CD1c-positive myeloid dendritic cell (primary cell): ENCODE measurements around the gene KCNK4.

Experiments used
- DNase-seq: peaks from one replicate; pipeline ENCODE4 v3.0.0-alpha.2; 2016; ENCODE audit errors: extremely low spot score

Gene KCNK4

GRCh38 chr11:64324692-64325469 is 33.8 kb downstream of the KCNK4 start:
- DNase-seq: no peak

DNA sequence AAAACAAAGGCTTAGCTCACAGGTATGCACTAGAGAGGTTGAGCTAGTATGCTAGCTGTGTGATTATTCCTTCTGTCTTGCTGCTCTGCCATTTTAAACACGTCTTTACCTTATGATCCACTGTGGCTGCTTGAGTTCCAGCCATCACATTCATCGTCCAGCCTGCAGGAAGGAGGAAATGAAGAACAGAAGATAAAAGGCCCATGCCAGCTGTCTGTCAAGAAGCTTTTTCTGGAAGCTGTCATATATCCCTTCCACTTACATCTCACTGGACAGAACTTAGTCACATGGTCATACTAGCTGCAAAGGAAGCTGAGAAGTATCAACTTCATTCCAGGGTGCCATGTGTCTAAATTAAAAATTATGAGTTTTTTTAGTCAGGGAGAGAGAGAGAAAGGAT is 36.3 kb downstream of the KCNK4 start:
- no peak for DNase-seq

DNA sequence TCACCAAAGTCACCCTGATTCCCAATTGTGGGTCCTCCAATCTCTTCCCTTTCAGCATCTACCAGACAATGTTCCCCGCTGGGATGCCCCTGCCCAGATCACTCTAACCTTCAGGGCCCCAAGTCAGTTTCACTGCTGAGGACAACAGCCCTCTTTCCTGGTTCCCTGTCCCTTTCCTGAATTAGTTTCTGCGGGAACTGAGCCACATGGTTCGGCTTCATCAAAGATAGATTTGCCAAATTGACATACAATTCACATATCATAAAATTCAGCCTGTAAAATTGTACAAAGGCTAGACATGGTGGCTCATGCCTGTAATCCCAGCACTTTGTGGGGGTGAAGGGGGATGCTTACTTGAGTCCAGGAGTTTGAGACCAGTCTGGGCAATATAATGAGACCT is 36.9 kb downstream of the KCNK4 start:
- DNase-seq: no peak

DNA sequence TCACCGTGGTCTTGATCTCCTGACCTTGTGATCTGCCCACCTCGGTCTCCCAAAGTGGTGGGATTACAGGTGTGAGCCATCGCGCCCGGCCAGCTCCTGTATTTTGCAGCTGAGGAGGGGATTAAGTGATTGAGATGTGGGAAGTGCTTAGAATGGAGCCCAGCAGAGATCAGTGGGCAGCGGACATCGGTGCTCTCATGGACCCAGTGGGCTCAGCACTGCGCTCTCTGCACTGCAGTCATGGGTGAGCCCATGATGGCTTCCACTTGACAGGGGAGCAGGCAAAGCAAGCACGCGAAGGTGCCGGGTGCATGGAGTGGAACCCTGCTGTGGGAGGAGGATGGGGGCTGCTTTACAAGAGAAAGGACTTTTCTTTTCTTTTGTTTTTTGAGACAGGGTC is 39.8 kb downstream of the KCNK4 start:
- DNase-seq: no peak

DNA sequence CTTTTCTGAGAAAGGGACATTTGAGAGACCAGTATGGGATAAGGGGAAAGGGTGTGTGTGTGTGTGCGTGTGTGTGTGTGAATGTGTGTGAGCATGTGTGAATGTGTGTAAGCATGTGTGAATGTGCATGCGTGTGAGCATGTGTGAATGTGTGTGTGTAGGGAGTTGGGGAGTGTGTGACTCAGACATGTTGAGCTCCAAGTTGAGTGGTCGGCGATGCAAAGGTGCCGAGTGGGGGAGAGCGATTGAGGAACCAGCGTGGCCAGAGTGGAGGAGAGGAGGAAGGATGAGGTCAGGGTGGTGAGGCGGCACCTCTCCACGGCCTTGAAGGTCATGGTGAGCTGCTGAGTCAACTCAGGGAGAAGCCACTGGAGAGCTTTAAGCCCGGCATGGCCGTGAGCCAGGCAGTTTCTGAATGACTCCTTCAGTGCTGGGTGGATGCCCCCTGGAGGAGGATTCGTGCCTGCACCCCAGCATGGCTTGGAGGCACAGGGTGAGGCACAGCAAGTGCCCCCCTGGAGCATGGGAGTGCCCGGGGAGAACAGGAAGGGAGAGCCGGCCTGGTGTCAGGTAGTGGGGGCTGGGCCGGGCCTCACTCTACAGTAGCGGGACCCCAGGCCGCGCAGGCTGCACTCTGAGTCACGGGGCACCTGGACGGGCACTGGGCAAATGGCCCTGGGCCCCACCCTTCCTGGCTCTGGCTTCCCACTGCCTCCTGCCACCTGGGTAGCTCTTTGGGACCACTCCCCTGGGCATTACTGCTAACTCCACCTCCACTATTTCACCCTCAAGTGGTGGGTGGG is 40.7 kb downstream of the KCNK4 start:
- DNase-seq: peak; percentile 94

DNA sequence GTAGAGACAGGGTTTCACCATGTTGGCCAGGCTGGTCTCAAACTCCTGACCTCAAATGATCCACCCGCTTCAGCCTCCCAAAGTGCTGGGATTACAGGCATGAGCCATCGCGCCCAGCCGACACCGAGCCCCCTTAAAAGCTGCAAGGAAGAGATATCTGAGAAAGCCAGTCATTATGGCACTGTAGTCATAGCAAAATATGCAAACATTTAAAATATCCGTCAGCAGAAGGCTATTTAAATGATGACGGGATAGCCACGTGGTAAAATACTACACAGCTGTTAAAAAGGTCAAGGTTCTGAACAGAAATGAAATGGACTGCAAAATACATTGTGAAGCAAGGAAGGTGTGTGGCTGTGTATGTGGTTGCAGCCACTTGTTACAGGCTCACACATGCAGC is 42.5 kb downstream of the KCNK4 start:
- DNase-seq: no peak

DNA sequence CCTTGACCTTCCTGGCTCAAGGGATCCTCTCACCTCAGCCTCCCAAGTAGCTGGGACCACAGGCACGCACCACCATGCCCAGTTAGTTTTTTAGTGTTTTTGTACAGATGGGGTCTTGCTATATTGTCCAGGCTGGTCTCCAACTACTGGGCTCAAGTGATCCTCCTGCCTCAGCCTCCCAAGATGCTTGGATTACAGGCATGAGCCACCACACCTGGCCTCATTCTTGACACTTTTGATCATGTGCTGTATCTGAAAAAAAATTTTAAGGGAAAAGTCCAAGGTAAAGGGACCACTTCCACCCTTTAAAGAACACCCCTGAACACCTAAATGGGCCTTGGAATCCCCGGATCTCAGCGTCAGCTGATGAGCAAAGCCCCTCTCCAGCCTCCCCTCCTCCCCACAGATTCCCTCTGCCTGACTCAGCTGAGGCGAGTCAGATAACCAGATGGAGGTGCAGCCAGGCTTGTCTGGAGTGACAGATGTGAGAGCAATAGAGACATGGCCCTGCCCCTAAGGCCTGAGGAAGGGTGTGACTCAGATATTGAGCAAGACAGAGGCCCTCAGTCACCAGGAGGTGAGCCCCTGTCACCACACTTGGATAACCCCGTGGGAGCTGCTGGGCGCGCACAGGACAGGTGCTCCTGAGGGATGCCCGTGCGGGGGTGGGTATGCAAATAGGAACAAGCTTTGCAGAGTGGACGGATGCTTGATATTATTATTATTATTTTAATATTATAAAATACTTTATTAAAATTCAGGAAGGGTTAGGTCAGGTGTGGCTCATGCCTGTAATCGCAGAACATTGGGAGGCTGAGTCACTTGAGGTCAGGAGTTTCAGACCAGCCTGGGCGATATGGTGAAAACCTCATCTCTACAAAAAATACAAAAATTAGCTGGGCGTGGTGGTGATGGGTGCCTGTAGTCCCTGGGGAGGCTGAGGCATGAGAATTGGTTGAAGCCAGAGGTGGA is 43.9 kb downstream of the KCNK4 start:
- peak; percentile 75 for DNase-seq

- DNase-seq: no peak
Measured at GRCh38 chr11:64337538-64338249, 46.6 kb downstream of the KCNK4 start.

DNA sequence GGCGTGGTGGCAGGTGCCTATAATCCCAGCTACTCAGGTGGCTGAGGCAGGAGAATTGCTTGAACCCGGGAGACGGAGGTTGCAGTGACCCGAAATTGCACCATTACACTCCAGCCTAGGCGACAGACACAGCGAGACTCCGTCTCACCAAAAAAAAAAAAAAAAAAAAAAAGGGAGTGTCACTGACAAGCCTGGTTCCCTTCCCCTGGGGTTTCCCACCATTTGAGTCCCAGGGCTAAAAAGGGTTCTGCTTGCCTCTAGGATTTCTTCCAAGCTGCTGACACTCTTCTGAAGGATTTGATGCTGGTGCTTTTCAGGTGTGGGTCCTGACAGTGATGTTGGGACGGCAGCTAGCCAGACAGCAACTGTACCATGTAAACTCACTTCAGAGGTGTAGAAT is 47.6 kb downstream of the KCNK4 start:
- DNase-seq: no peak

DNA sequence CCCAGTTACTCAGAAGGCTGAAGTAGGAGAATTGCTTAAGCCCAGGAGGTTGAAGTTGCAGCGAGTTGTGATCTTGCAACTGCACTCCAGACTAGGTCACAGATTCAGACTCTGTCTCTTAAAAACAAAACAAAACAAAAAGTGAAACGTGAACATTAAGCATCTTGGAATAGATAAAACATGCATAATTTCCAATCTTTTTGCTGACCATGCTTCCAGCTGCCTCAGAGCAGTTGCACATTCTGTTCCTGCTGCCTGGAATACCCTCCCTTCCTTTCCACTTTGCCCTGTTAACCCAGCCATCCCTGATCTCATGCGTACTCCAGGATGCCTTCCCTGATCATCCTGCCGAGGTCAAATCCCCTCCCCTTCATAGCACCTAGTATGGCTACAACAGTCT is 48.2 kb downstream of the KCNK4 start:
- no peak for DNase-seq

- peak; percentile 80 for DNase-seq
Measured at GRCh38 chr11:64339754-64340408, 48.8 kb downstream of the KCNK4 start, which contains the start of gene CCDC88B. Gene CCDC88B, plus strand, starts transcription at chr11:64340204. Its CDS starts 63 bp downstream, at chr11:64340267.

- peak; percentile 63 for DNase-seq
Measured at GRCh38 chr11:64340671-64341335, 49.7 kb downstream of the KCNK4 start.

GRCh38 chr11:64341429-64341828 is 50.3 kb downstream of the KCNK4 start:
- DNase-seq: no peak

- peak; percentile 91 for DNase-seq
Measured at GRCh38 chr11:64341851-64342791, 51.0 kb downstream of the KCNK4 start.

DNA sequence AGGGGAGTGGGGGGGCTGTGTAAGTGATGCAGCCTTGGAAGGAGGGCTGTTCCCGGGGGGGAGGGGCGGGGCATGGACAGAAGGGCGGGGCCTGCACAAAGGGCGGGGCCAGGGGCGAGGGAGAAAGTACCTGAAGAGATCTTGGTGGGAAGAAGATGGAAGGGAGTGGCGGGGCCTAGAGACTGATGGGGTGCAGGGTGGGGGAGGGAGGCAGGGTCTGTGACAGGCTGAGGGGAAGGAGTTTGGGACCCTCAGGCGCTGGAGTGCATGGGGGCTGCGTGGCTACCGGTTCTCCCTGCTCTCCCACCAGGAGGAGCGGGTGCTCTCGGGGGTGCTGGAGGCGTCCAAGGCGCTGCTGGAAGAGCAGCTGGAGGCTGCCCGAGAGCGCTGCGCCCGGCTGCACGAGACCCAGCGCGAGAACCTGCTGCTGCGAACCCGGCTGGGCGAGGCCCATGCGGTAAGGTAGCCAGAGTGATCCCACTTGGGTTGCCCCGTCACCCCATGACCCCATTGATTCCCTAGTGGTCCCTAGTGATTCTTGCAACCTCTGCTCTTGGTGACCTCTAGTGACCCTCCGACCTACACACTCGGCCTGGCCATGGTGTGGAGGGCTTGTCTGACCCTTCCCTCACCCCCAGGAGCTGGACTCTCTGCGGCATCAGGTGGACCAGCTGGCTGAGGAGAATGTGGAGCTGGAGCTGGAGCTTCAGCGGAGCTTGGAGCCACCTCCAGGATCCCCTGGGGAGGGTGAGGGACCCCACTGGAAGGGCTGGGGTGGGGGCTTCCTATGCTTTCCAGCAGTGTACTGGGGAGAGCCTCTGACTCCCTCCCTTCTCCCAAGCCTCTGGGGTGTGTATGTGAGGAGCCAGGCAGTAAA is 52.0 kb downstream of the KCNK4 start:
- DNase-seq: no peak

DNA sequence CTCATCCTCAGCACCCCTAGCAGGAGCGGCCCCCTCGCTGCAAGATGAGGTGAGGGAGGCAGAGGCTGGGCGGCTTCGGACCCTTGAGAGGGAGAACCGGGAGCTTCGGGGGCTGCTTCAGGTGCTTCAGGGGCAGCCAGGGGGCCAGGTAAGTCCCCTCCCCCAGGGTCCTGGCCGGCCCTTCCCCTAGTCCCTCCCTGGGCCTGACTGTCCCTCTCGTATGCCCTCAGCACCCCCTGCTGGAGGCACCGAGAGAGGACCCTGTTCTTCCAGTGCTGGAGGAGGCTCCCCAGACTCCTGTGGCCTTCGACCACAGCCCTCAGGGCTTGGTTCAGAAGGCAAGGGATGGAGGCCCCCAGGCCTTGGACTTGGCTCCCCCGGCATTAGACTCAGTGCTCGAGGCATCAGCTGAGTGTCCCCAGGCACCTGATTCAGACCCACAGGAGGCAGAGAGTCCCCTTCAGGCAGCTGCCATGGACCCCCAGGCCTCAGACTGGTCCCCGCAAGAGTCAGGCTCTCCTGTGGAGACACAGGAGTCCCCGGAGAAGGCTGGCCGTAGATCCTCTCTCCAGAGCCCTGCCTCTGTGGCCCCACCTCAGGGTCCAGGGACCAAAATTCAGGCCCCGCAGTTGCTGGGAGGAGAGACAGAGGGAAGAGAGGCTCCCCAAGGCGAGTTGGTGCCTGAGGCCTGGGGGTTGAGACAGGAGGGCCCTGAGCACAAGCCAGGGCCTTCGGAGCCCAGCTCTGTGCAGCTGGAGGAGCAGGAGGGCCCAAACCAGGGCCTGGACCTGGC is 52.9 kb downstream of the KCNK4 start:
- DNase-seq: no peak

- no peak for DNase-seq
Measured at GRCh38 chr11:64344787-64345186, 53.7 kb downstream of the KCNK4 start.
